Measurements from ENCODE around the gene HTT. TPM values are rescaled to one million over a fixed set of nuclear protein-coding genes. Genes with fewer than 3 reads are reported as not detected.

HTT gene
- total RNA-seq, 1 donor from 2014 or later, result 73.6 TPM

- H3K9me3 Mint-ChIP-seq, result peaks cover 10% of the 10 kb centered on the region
- H3K27me3 Mint-ChIP-seq (ENCODE audit: low read depth), result no peaks in the 10 kb centered on the region
- TF ChIP-seq, protein P1, sequence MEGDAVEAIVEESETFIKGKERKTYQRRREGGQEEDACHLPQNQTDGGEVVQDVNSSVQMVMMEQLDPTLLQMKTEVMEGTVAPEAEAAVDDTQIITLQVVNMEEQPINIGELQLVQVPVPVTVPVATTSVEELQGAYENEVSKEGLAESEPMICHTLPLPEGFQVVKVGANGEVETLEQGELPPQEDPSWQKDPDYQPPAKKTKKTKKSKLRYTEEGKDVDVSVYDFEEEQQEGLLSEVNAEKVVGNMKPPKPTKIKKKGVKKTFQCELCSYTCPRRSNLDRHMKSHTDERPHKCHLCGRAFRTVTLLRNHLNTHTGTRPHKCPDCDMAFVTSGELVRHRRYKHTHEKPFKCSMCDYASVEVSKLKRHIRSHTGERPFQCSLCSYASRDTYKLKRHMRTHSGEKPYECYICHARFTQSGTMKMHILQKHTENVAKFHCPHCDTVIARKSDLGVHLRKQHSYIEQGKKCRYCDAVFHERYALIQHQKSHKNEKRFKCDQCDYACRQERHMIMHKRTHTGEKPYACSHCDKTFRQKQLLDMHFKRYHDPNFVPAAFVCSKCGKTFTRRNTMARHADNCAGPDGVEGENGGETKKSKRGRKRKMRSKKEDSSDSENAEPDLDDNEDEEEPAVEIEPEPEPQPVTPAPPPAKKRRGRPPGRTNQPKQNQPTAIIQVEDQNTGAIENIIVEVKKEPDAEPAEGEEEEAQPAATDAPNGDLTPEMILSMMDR (IDR thresholded peaks at IDR 0.05; ENCODE audit: unreplicated experiment), result no peak
- no peak for DNase-seq (ENCODE audit: low spot score in 2 of 2, unreplicated experiment in 2 of 2)
- no peaks in the 10 kb centered on the region for H3K4me1 Mint-ChIP-seq
- no peak overlapping the region for H3K27ac Mint-ChIP-seq
- H3K4me3 Mint-ChIP-seq, result no peak overlapping the region
- peaks cover 42% of the 10 kb centered on the region for H3K36me3 Mint-ChIP-seq
Measured at GRCh38 chr4:3096202-3096601, 21.7 kb downstream of the HTT start.

GRCh38 chr4:3098346-3098745 is 23.9 kb downstream of the HTT start:
- TF ChIP-seq, protein P1 (IDR thresholded peaks at IDR 0.05; ENCODE audit: unreplicated experiment), result no peak
- Mint-ChIP-seq H3K27me3 (ENCODE audit: low read depth) (no peaks in the 10 kb centered on the region), H3K4me3 (no peak overlapping the region), H3K27ac (no peak overlapping the region), H3K4me1 (no peaks in the 10 kb centered on the region), H3K9me3 (peaks cover 3% of the 10 kb centered on the region), H3K36me3 (peaks cover 39% of the 10 kb centered on the region)
- DNase-seq (ENCODE audit: low spot score in 2 of 2, unreplicated experiment in 2 of 2), result no peak

DNA sequence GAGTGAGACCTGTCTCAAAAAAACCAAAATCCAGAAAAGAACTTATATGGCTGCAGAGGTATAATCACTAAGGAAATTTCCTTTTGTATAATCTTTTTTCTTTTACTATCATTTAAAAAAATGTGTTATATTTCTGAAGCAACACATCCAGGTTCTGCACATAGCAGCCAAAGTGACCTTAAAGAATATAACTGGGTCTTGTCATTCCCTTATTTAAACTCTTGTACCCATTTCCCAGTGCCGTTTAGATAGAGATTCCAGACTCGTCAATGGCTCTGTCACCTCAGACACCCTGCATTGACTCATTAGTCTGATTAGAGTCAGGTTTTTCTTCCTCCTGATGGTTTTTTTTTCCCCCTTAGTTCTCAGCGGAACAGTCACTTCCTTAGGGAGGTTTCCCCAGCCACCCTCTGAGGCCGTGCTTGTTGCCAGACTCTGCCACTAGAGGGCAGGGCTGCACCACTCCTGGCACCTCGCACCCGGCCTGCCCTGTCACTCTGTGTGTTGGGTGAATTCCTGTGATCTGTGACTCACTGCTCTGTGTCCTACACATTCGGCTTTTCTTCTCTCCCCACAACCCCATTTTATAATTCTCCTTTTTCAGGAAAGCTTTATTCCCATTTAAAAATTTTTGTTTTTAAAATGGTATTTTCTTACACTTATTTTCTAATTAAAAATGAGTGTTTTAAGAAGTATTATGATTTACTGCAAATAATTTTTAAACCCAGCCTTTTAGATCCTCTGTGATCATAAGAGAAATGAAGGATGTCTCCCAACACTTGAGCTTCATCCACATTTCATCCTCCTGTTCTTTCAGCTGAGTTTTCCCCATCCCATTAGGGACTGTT is 32.1 kb downstream of the HTT start:
- no peaks in the 10 kb centered on the region for H3K27me3 Mint-ChIP-seq (ENCODE audit: low read depth)

DNA sequence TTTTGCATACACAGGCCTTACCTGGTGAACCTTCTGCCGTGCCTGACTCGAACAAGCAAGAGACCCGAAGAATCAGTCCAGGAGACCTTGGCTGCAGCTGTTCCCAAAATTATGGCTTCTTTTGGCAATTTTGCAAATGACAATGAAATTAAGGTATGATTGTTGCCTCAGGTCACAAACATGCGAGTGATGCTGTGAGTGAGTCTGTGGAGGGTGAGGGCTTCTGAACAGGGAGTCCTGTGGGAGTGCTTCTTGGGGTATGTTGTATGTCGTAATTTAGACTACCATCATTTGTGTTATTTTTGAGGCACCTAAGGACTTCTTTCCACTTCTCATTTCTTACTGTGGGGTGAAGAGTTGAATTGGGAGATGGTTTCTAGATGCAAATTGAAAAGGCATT is 32.8 kb downstream of the HTT start:
- H3K27ac Mint-ChIP-seq, result no peak overlapping the region
- no peaks in the 10 kb centered on the region for H3K4me1 Mint-ChIP-seq
- no peaks in the 10 kb centered on the region for H3K9me3 Mint-ChIP-seq
- DNase-seq (ENCODE audit: low spot score in 2 of 2, unreplicated experiment in 2 of 2), result no peak
- H3K36me3 Mint-ChIP-seq, result peaks cover 38% of the 10 kb centered on the region
- TF ChIP-seq, protein P1 (IDR thresholded peaks at IDR 0.05; ENCODE audit: unreplicated experiment), result no peak
- no peaks in the 10 kb centered on the region for H3K27me3 Mint-ChIP-seq (ENCODE audit: low read depth)
- H3K4me3 Mint-ChIP-seq, result no peak overlapping the region

More for the DNA sequence above, 32.1 kb downstream of the HTT start:
- DNase-seq (ENCODE audit: low spot score in 2 of 2, unreplicated experiment in 2 of 2), result peak; percentile 58 to 90
- H3K27ac Mint-ChIP-seq, result no peak overlapping the region
- H3K9me3 Mint-ChIP-seq, result no peaks in the 10 kb centered on the region
- no peak overlapping the region for H3K4me3 Mint-ChIP-seq
- TF ChIP-seq, protein P1 (IDR thresholded peaks at IDR 0.05; ENCODE audit: unreplicated experiment), result peak; percentile 86
- H3K4me1 Mint-ChIP-seq, result no peaks in the 10 kb centered on the region
- H3K36me3 Mint-ChIP-seq, result peaks cover 36% of the 10 kb centered on the region

DNA sequence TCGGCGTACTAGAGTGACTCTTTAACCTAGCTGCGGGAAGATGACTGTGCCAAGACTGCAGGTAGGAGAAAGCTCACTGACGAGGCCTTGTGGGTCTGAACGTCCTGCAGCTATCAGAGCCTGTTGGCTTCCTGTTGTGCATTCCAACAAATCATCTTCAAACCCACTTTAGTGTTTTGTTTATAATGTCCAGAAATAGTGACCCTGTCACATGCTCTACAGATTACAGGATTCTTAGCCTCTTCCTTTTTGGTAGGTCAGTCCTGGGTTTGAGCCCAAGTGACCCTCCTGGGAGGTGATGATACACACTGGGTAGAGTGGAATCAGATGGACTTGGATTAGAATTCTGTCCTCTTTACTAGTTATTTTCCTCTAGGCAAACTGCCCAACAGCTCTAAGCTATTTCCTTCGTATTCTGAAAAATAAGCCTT is 33.2 kb downstream of the HTT start:
- H3K36me3 Mint-ChIP-seq, result peaks cover 41% of the 10 kb centered on the region
- no peak overlapping the region for H3K27ac Mint-ChIP-seq
- H3K27me3 Mint-ChIP-seq (ENCODE audit: low read depth), result no peaks in the 10 kb centered on the region
- H3K9me3 Mint-ChIP-seq, result no peaks in the 10 kb centered on the region
- TF ChIP-seq, protein P1 (IDR thresholded peaks at IDR 0.05; ENCODE audit: unreplicated experiment), result no peak
- no peak overlapping the region for H3K4me3 Mint-ChIP-seq
- no peaks in the 10 kb centered on the region for H3K4me1 Mint-ChIP-seq
- no peak for DNase-seq (ENCODE audit: low spot score in 2 of 2, unreplicated experiment in 2 of 2)

Measured in mesothelial cell of epicardium (in vitro differentiated cells).